ENCODE results near the gene ARID1A.

GRCh38 chr1:26700711-26701110 is 4.9 kb downstream of the ARID1A start:
- TF ChIP-seq MAX (IDR thresholded peaks at IDR 0.05; ENCODE audit: insufficient read depth, insufficient read length), result no peak
- TF ChIP-seq FOS (IDR thresholded peaks at IDR 0.05; ENCODE audit: borderline replicate concordance, insufficient read depth, low read length), result no peak
- no peak for TF ChIP-seq CTCF (IDR thresholded peaks at IDR 0.05; ENCODE audit: extremely low read depth in 1 of 2, insufficient read depth in 1 of 2, low read depth in 1 of 2, low read length in 2 of 2)
- TF ChIP-seq POLR2AphosphoS5 (IDR thresholded peaks at IDR 0.05; ENCODE audit: insufficient read depth, low read depth, low read length), result no peak
- TF ChIP-seq POLR2A (IDR thresholded peaks at IDR 0.05; ENCODE audit: low read depth, low read length), result no peak
